Spleen (tissue), 11 donors: ENCODE results near the gene ZNF18. TPM values are rescaled to one million over a fixed set of nuclear protein-coding genes. Genes with fewer than 3 reads are reported as not detected.
"Not testable (repeated sequence)": the region's sequence is repeated elsewhere in the genome, so short reads cannot be mapped to it uniquely, and the experiment has no call there.

Source experiments
- DNase-seq: peaks from one replicate; pipeline ENCODE4 v3.0.0-alpha.2; 2020
- H3K27ac ChIP-seq, 8 donors: fragments of 200-600 bp; sonication (generic) in 7 of 8; 1 replicate in 4 of 8; 2 replicates in 4 of 8; pipeline versions ENCODE4 v1.5.0 to v1.8.0; 2016 to 2021; ENCODE audit warnings: inconsistent platforms in 4 of 8, mild to moderate bottlenecking in 4 of 8, moderate library complexity in 1 of 8
- H3K27me3 ChIP-seq, 7 donors: fragments of 200-600 bp; sonication (generic) in 6 of 7; replicated peaks in 1 of 7; 1 replicate in 4 of 7; 2 replicates in 3 of 7; pipeline versions ENCODE4 v1.5.0 to v1.8.0; 2016 to 2021; ENCODE audit warnings: inconsistent platforms in 3 of 7, mild to moderate bottlenecking in 1 of 7
- H3K36me3 ChIP-seq, 6 donors: fragments of 200-600 bp; sonication (generic) in 5 of 6; 1 replicate in 4 of 6; 2 replicates in 2 of 6; pipeline versions ENCODE4 v1.5.0 to v1.8.0; 2016 to 2021; ENCODE audit warnings: inconsistent platforms in 2 of 6
- H3K4me1 ChIP-seq, 6 donors: fragments of 200-600 bp; sonication (generic) in 5 of 6; 1 replicate in 3 of 6; 2 replicates in 3 of 6; pipeline versions ENCODE4 v1.5.0 to v1.8.0; 2016 to 2021; ENCODE audit warnings: inconsistent platforms in 3 of 6
- H3K4me3 ChIP-seq, 8 donors: fragments of 200-600 bp; sonication (generic) in 7 of 8; 1 replicate in 4 of 8; 2 replicates in 4 of 8; pipeline versions ENCODE4 v1.5.0 to v1.8.0; 2016 to 2021; ENCODE audit warnings: inconsistent platforms in 4 of 8, mild to moderate bottlenecking in 4 of 8, moderate library complexity in 2 of 8
- H3K9me3 ChIP-seq, 8 donors: fragments of 200-600 bp; sonication (generic) in 7 of 8; 1 replicate in 4 of 8; 2 replicates in 4 of 8; pipeline versions ENCODE4 v1.5.0 to v1.8.0; 2016 to 2021; ENCODE audit warnings: inconsistent platforms in 4 of 8
- POLR2A ChIP-seq, 3 donors: fragments of 450-650 bp; IDR thresholded peaks; one replicate each; pipeline ENCODE4 v1.5.1; 2017; ENCODE audit warnings: antibody characterized with exemption in 3 of 3, mild to moderate bottlenecking in 1 of 3
- POLR2AphosphoS5 ChIP-seq, 3 donors: sonication (generic); formaldehyde crosslinking; IDR thresholded peaks; one replicate each; pipeline ENCODE4 v1.5.1; 2017; ENCODE audit warnings: antibody characterized with exemption in 3 of 3
- WGBS, 5 donors: extraction: QIAGEN DNeasy Blood & Tissue Kit in 3 of 5; methylation state at CpG; one replicate each; pipeline versions ENCODE4 v1.1.5 to v1.1.7; 2013 to 2018; 5-methylcytosine and 5-hydroxymethylcytosine counted together
- intact Hi-C: fragments of 100-400 bp; cut with DNase I; formaldehyde crosslinking; loops from one replicate; pipeline ENCODE4 v1.15.0; 2023; ENCODE audit warnings: low total_unique reads
- polyA plus RNA-seq, 3 donors: library from polyadenylated mRNA; stranded (reverse); fragments of 200-250 nt; gene quantifications; one replicate each; pipeline ENCODE4 v1.2.1, GENCODE V29; 2013
- total RNA-seq, 7 donors: library from RNA; depleted of rRNA in 3 of 7; stranded (reverse); fragments of >200 nt in 3 of 7; fragmentation: NEBNext Ultra II Directional in 4 of 7; extraction: Animal tissue kit (Norgen Biotek cat#: 25700) in 4 of 7; gene quantifications; one replicate each; pipeline versions ENCODE4 v1.1.0 to v1.2.1, GENCODE V29; 2016 to 2021
- TF ChIP-seq, protein P1 (sequence below), 11 experiments: fragments of 200-600 bp in 7 of 11; fragments of 450-650 bp in 4 of 11; sonication (generic) in 4 of 11; IDR thresholded peaks in 8 of 11; conservative IDR thresholded peaks in 3 of 11; 1 replicate in 7 of 11; 2 replicates in 4 of 11; pipeline versions ENCODE4 v1.4.0 to v1.8.0; 2016 to 2021; ENCODE audit warnings: antibody characterized with exemption in 11 of 11, inconsistent platforms in 4 of 11, mild to moderate bottlenecking in 1 of 11
- donor health status: healthy with polysubstance abuse.
- donor health status: DM: no; HTN: no; CAD: no; lungs with moderate emphysema.
- donor health status: DM: no; HTN: no; CAD: no.
- donor health status: Bipolar disorder and iron deficiency.
- donor health status: healthy.
- donor health status: DM: no; HTN: no; CAD: no.
- donor health status: DM: yes; HTN: yes; CAD: no.

Gene ZNF18
- total and polyA plus RNA-seq, 10 donors: 7.0 to 13.4 (median 9.7) TPM

DNA sequence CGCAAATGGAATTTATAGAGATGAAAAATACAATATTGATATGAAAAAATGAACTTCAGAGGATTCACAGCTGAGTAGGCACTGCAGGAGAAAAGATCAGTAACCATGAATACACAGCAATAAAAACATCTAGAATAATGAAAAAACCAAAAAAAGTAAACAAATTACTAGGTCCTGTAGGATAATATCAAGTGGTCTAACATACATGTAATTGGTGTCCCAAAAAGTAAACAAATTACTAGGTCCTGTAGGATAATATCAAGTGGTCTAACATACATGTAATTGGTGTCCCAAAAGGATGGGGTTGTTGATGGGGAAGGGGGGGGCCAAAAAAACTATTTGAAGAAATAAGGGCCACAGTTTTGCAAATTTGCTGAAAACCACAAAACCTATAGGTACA is 43.4 kb downstream of the ZNF18 start:
- Histone ChIP-seq H3K27ac (no peak overlapping the region), H3K36me3 (peaks cover 0 to 27% (median 0%) of the 10 kb centered on the region in 6 donors), H3K4me1 (no peaks in the 10 kb centered on the region), H3K9me3 (peaks cover 3 to 56% (median 41%) of the 10 kb centered on the region in 8 donors), H3K27me3 (no peaks in the 10 kb centered on the region), H3K4me3 (no peak overlapping the region)
- no peak for DNase-seq
- TF ChIP-seq, protein P1, sequence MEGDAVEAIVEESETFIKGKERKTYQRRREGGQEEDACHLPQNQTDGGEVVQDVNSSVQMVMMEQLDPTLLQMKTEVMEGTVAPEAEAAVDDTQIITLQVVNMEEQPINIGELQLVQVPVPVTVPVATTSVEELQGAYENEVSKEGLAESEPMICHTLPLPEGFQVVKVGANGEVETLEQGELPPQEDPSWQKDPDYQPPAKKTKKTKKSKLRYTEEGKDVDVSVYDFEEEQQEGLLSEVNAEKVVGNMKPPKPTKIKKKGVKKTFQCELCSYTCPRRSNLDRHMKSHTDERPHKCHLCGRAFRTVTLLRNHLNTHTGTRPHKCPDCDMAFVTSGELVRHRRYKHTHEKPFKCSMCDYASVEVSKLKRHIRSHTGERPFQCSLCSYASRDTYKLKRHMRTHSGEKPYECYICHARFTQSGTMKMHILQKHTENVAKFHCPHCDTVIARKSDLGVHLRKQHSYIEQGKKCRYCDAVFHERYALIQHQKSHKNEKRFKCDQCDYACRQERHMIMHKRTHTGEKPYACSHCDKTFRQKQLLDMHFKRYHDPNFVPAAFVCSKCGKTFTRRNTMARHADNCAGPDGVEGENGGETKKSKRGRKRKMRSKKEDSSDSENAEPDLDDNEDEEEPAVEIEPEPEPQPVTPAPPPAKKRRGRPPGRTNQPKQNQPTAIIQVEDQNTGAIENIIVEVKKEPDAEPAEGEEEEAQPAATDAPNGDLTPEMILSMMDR (IDR thresholded peaks at IDR 0.05 in 8 of 11, conservative IDR thresholded peaks at IDR 0.05 in 3 of 11): no peak
- no peak for TF ChIP-seq POLR2AphosphoS5 (IDR thresholded peaks at IDR 0.05)
- 93 to 98% (median 94%) methylated on average over 1 of the region's 1 CpG for WGBS, 5 donors
- intact Hi-C loops: no loop called here

DNA sequence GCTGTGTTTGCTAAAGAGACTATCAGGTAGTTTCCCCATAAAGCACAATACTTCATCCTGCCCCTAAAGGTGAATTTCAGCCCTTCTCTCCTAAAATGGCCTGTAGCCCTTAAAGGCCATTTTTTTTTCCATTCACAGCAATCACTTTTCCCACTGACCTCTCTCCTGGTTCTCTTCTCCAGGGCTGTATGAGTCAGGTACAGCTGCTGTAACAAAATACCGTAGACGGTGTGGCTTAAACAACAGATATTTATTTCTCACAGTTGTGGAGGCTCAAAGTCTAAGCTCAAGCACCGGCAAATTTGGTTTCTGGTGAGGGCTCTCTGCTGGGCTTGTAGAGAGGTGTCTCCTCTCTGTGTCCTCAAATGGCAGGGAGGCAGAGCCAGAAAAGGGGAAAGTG is 44.7 kb downstream of the ZNF18 start:
- no peak for DNase-seq
- H3K4me3 ChIP-seq: no peak overlapping the region
- WGBS, 5 donors: 94 to 97% (median 96%) methylated on average over 3 of the region's 3 CpGs
- no peak overlapping the region for H3K27ac ChIP-seq
- intact Hi-C loops: no loop called here
- H3K4me1 ChIP-seq: no peaks in the 10 kb centered on the region
- H3K9me3 ChIP-seq: peaks cover 3 to 52% (median 41%) of the 10 kb centered on the region in 8 donors
- H3K27me3 ChIP-seq: no peaks in the 10 kb centered on the region
- H3K36me3 ChIP-seq: peaks cover 0 to 18% (median 0%) of the 10 kb centered on the region in 6 donors
- TF ChIP-seq, protein P1 (IDR thresholded peaks at IDR 0.05 in 8 of 11, conservative IDR thresholded peaks at IDR 0.05 in 3 of 11): no peak
- TF ChIP-seq POLR2AphosphoS5 (IDR thresholded peaks at IDR 0.05) (no peak), POLR2A (IDR thresholded peaks at IDR 0.05) (no peak)

DNA sequence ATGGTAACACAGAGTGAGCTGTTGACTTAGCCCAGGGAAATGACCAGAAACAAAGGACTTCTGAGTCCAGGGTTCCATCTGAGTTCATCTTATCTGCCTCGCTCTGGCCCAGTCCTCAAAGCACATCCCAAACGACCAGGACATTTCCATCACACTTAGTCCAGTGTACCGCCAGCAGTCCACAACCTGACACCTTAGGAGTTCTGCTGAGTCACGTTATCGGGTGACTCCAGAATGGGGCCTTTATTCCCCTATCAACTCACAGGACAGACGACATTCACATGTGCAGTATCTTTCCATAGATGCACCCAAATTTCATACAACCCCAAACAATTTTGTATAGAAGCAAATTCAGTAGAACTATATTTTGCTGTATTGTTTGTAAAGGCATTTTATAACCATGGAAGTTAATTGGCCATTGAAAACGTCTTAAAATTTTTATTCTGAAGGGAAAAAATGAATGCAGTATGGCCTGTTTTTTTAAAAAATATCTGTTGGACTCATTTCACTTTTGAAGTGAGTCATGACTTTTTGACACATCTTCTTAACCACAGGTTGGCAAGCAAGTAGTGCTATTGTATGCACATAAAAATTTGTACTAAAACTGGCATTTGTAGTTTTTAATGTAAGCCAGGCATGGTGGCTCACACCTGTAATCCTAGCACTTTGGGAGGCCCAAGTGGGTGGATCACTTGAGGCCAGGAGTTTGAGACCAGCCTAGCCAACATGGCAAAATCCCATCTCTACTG is 46.3 kb downstream of the ZNF18 start:
- whole genome bisulfite sequencing, 5 donors: 72 to 83% (median 81%) methylated on average over 7 of the region's 7 CpGs
- intact Hi-C loops: no loop called here

DNA sequence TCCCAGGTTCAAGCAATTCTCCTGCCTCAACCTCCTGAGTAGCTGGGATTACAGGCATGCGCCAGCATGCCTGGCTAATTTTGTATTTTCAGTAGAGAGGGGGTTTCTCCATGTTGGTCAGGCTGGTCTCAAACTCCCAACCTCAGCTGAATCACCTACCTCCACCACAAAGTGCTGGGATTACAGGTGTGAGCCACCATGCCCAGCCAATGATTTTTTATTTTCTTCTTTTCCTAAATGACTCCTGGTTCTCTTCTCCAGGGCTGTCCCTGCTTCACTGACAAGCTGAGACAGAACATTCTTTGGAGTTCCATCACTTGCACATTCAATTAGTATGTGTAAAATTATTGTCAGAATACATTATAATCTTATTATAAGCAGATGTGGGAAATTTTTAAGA is 47.7 kb downstream of the ZNF18 start:
- intact Hi-C loops, H3K27me3 ChIP-seq, H3K27ac ChIP-seq, H3K4me1 ChIP-seq, DNase-seq, H3K4me3 ChIP-seq: not testable (repeated sequence)
- WGBS, 5 donors: 82 to 100% (median 89%) methylated on average over 1 of the region's 1 CpG
- Histone ChIP-seq H3K36me3 (peaks cover 0 to 12% (median 0%) of the 10 kb centered on the region in 6 donors), H3K9me3 (peaks cover 2 to 23% (median 22%) of the 10 kb centered on the region in 8 donors)

More for the DNA sequence above, 46.3 kb downstream of the ZNF18 start:
- Histone ChIP-seq H3K9me3 (peaks cover 3 to 37% (median 36%) of the 10 kb centered on the region in 8 donors), H3K4me1 (no peaks in the 10 kb centered on the region), H3K36me3 (peaks cover 0 to 18% (median 0%) of the 10 kb centered on the region in 6 donors), H3K27me3 (no peaks in the 10 kb centered on the region), H3K4me3 (no peak overlapping the region), H3K27ac (no peak overlapping the region)
- DNase-seq: no peak
- no peak for TF ChIP-seq POLR2A (IDR thresholded peaks at IDR 0.05)
- TF ChIP-seq, protein P1 (IDR thresholded peaks at IDR 0.05 in 8 of 11, conservative IDR thresholded peaks at IDR 0.05 in 3 of 11): no peak
- TF ChIP-seq POLR2AphosphoS5 (IDR thresholded peaks at IDR 0.05): no peak
